ENCODE measurements around the gene LRP2BP. TPM values are rescaled to one million over a fixed set of nuclear protein-coding genes. Genes with fewer than 3 reads are reported as not detected.
A peak's percentile ranks its signal among the peaks of the same experiment; 100 is the strongest.
"Not testable (repeated sequence)": the region's sequence is repeated elsewhere in the genome, so short reads cannot be mapped to it uniquely, and the experiment has no call there.

Gene LRP2BP
- total and polyA plus RNA-seq, 3 experiments from 2014 or later = 0.35 to 0.59 (median 0.42) TPM

DNA sequence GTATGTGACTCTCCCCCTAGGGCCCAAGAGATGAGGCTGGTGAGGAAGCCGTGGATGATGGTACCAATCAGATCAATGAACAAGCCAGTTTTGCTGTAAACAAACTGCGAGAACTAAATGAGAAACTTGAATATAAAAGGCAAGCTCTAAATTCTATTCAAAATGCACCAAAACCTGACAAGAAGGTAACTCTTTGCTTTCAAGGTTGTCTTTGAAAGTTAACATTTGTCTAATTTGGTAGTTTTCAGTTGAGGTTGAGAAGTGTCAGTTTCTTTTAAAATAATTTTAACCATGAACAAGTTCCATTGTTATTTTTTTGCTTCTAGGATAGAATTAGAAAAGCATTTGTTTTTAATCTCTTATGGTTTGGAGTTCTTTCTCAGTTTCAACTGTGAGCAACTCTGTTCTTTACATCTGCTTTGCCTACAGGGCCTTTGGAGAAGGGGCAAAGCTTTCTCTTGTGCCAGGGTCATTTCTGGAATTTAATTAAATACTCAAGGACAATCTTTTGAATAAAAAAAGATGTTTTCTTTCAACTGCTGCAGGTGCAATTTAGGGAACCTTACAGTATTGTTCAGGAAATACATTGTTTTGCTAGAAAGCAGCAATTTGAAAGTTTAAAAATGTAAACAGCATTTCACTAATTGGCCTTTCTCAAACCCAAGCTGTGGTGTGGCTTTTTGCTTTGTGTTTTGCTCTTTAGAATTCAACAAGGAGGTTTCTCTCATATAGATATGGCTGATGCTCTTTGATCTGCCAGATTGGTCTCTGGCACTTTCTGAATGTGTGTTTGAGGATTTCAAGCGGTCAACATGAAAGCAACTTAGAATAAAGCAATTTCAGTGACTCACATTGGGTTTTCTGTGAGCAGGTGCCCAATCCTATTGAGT, 62.9 kb downstream of the LRP2BP start:
- H3K9me3 Mint-ChIP-seq = no peaks in the 10 kb centered on the region
- Histone ChIP-seq H3K36me3 (ENCODE audit: insufficient read depth, low read length) (no peaks in the 10 kb centered on the region), H3K9me3 (ENCODE audit: low read length) (no peaks in the 10 kb centered on the region), H3K4me1 (ENCODE audit: insufficient read depth, low read length) (no peaks in the 10 kb centered on the region), H3K27me3 (ENCODE audit: insufficient read depth, low read length, poor library complexity, severe bottlenecking) (no peaks in the 10 kb centered on the region), H3K4me3 (ENCODE audit: low read length) (no peak overlapping the region), H3K27ac (ENCODE audit: low read depth, low read length) (no peak overlapping the region)
- H3K27ac Mint-ChIP-seq = peak overlapping the region in 1 of 8 donors; percentile 61
- DNase-seq = no peak
- POLR2A ChIA-PET = interaction anchor here (0.6 kb wide), 1 partner anchor 1460 kb away, joined by 7 read pairs; no protein-coding TSS in a partner anchor
- no peak overlapping the region for H3K4me3 Mint-ChIP-seq
- CTCF ChIA-PET = no interaction called here
- H3K36me3 Mint-ChIP-seq = peaks cover 19 to 34% (median 23%) of the 10 kb centered on the region in 3 donors
- no peaks in the 10 kb centered on the region for H3K4me1 Mint-ChIP-seq
- H3K27me3 Mint-ChIP-seq = no peaks in the 10 kb centered on the region

GRCh38 chr4:185329879-185330510, 65.7 kb downstream of the LRP2BP start:
- H3K4me1 Mint-ChIP-seq; H3K36me3 ChIP-seq (ENCODE audit: insufficient read depth, low read length); CTCF ChIA-PET; H3K9me3 Mint-ChIP-seq; H3K4me3 ChIP-seq (ENCODE audit: low read length); H3K4me1 ChIP-seq (ENCODE audit: insufficient read depth, low read length); H3K27ac Mint-ChIP-seq; H3K27me3 ChIP-seq (ENCODE audit: insufficient read depth, low read length, poor library complexity, severe bottlenecking); H3K9me3 ChIP-seq (ENCODE audit: low read length); DNase-seq; H3K27ac ChIP-seq (ENCODE audit: low read depth, low read length); POLR2A ChIA-PET; H3K27me3 Mint-ChIP-seq; H3K4me3 Mint-ChIP-seq: not testable (repeated sequence)
- peaks cover 12 to 26% (median 16%) of the 10 kb centered on the region in 3 donors for H3K36me3 Mint-ChIP-seq

- H3K27ac Mint-ChIP-seq = no peak overlapping the region
- no peaks in the 10 kb centered on the region for H3K36me3 ChIP-seq (ENCODE audit: insufficient read depth, low read length)
- POLR2A ChIA-PET = no interaction called here
- no peak overlapping the region for H3K27ac ChIP-seq (ENCODE audit: low read depth, low read length)
- H3K4me1 Mint-ChIP-seq = no peaks in the 10 kb centered on the region
- DNase-seq = no peak
- H3K4me1 ChIP-seq (ENCODE audit: insufficient read depth, low read length) = no peaks in the 10 kb centered on the region
- CTCF ChIA-PET = no interaction called here
- peaks cover 12 to 31% (median 16%) of the 10 kb centered on the region in 3 donors for H3K36me3 Mint-ChIP-seq
- no peaks in the 10 kb centered on the region for H3K27me3 ChIP-seq (ENCODE audit: insufficient read depth, low read length, poor library complexity, severe bottlenecking)
- H3K9me3 Mint-ChIP-seq = no peaks in the 10 kb centered on the region
- no peak overlapping the region for H3K4me3 ChIP-seq (ENCODE audit: low read length)
- no peak overlapping the region for H3K4me3 Mint-ChIP-seq
- H3K9me3 ChIP-seq (ENCODE audit: low read length) = no peaks in the 10 kb centered on the region
- H3K27me3 Mint-ChIP-seq = no peaks in the 10 kb centered on the region
These were observed 67.1 kb downstream of the LRP2BP start for GRCh38 chr4:185328586-185328985.

DNA sequence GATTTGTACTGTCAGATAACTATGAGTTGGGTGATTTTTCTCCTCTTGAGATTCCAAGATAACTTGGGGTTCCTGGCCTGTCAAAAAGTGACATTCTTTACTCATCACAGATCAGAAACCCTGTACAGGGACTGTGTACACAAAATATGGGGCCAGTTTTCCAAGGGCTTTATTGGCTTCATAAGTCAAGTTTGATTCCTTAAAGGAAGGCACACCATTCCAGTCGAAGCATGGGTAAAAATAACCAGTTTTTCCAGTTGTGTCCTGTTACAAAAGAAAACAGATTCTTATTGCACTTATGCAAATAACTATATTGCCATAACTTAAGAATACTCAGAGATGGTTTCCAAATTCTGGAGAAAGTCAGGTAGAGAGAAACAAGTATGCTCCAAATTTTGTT, 70.0 kb downstream of the LRP2BP start:
- H3K27me3 Mint-ChIP-seq; H3K9me3 Mint-ChIP-seq; H3K4me1 ChIP-seq (ENCODE audit: insufficient read depth, low read length); H3K36me3 ChIP-seq (ENCODE audit: insufficient read depth, low read length); H3K4me3 ChIP-seq (ENCODE audit: low read length); H3K27ac ChIP-seq (ENCODE audit: low read depth, low read length); POLR2A ChIA-PET; H3K27me3 ChIP-seq (ENCODE audit: insufficient read depth, low read length, poor library complexity, severe bottlenecking); H3K27ac Mint-ChIP-seq; H3K4me3 Mint-ChIP-seq; CTCF ChIA-PET; DNase-seq; H3K4me1 Mint-ChIP-seq; H3K9me3 ChIP-seq (ENCODE audit: low read length): not testable (repeated sequence)
- peaks cover 11 to 30% (median 16%) of the 10 kb centered on the region in 3 donors for H3K36me3 Mint-ChIP-seq

DNA sequence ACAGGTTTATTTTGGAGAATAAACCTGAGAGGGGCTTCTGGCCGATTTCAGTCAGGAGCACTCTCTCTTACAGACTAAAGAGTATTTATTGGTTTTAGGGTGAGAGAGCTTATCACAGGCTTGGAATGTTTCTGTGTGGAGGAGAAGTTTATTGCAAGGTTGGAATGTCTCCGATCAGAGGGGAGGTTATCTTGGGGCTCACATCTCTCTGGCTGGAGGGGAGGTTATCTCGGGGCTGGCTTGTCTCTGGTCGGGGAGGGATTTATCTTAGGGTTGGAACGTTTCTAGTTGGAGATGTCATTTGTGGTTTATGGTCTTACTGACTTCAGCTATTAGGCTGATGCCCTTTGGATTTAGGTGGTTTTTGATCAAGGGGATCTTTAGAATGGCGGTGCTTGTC, 71.4 kb downstream of the LRP2BP start:
- H3K4me1 Mint-ChIP-seq; H3K9me3 Mint-ChIP-seq; CTCF ChIA-PET; H3K9me3 ChIP-seq (ENCODE audit: low read length); H3K36me3 ChIP-seq (ENCODE audit: insufficient read depth, low read length); POLR2A ChIA-PET; H3K27ac ChIP-seq (ENCODE audit: low read depth, low read length); H3K4me3 Mint-ChIP-seq; H3K27me3 ChIP-seq (ENCODE audit: insufficient read depth, low read length, poor library complexity, severe bottlenecking); DNase-seq; H3K27me3 Mint-ChIP-seq; H3K4me3 ChIP-seq (ENCODE audit: low read length); H3K4me1 ChIP-seq (ENCODE audit: insufficient read depth, low read length): not testable (repeated sequence)
- peaks cover 17 to 36% (median 19%) of the 10 kb centered on the region in 3 donors for H3K36me3 Mint-ChIP-seq
- peak overlapping the region in 1 of 8 donors; percentile 10 for H3K27ac Mint-ChIP-seq

DNA sequence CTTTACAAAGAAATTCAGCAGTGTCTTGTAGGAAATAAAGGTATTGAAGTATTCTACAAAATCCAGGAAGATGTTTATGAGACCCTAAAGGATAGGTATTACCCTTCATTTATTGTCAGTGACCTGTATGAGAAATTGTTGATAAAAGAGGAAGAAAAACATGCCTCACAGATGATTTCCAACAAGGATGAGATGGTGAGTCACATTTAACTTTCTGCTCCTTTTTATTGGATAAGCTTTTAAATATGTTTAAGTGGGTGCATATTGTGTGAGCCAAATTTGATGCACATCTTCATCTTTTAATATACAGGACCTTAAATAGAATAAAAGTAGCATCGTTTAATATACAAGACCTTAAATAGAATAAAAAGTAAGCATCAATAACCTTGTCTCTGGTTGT, 72.1 kb downstream of the LRP2BP start:
- no peaks in the 10 kb centered on the region for H3K9me3 Mint-ChIP-seq

GRCh38 chr4:185322803-185323202, 72.9 kb downstream of the LRP2BP start:
- Histone ChIP-seq H3K27me3 (ENCODE audit: insufficient read depth, low read length, poor library complexity, severe bottlenecking) (no peaks in the 10 kb centered on the region), H3K36me3 (ENCODE audit: insufficient read depth, low read length) (no peaks in the 10 kb centered on the region), H3K27ac (ENCODE audit: low read depth, low read length) (no peak overlapping the region), H3K9me3 (ENCODE audit: low read length) (no peaks in the 10 kb centered on the region), H3K4me1 (ENCODE audit: insufficient read depth, low read length) (no peaks in the 10 kb centered on the region), H3K4me3 (ENCODE audit: low read length) (no peak overlapping the region)
- Mint-ChIP-seq H3K36me3 (peaks cover 11 to 34% (median 14%) of the 10 kb centered on the region in 3 donors), H3K9me3 (no peaks in the 10 kb centered on the region), H3K4me1 (peaks cover 0 to 7% (median 7%) of the 10 kb centered on the region in 3 donors), H3K4me3 (no peak overlapping the region), H3K27ac (no peak overlapping the region), H3K27me3 (no peaks in the 10 kb centered on the region)
- ChIA-PET POLR2A (no interaction called here), CTCF (no interaction called here)
- DNase-seq = no peak

More for the DNA sequence above, 72.1 kb downstream of the LRP2BP start:
- CTCF ChIA-PET = no interaction called here
- no peak overlapping the region for H3K27ac ChIP-seq (ENCODE audit: low read depth, low read length)
- no peak overlapping the region for H3K4me3 Mint-ChIP-seq
- no peaks in the 10 kb centered on the region for H3K36me3 ChIP-seq (ENCODE audit: insufficient read depth, low read length)
- H3K36me3 Mint-ChIP-seq = peaks cover 12 to 32% (median 15%) of the 10 kb centered on the region in 3 donors
- POLR2A ChIA-PET = interaction anchor here (0.5 kb wide), 1 partner anchor 9 kb away, joined by 3 read pairs; no protein-coding TSS in a partner anchor
- H3K9me3 ChIP-seq (ENCODE audit: low read length) = no peaks in the 10 kb centered on the region
- no peaks in the 10 kb centered on the region for H3K27me3 Mint-ChIP-seq
- no peaks in the 10 kb centered on the region for H3K4me1 ChIP-seq (ENCODE audit: insufficient read depth, low read length)
- no peak for DNase-seq
- H3K27me3 ChIP-seq (ENCODE audit: insufficient read depth, low read length, poor library complexity, severe bottlenecking) = no peaks in the 10 kb centered on the region
- H3K4me1 Mint-ChIP-seq = peaks cover 0 to 2% (median 2%) of the 10 kb centered on the region in 3 donors
- no peak overlapping the region for H3K4me3 ChIP-seq (ENCODE audit: low read length)
- no peak overlapping the region for H3K27ac Mint-ChIP-seq

GRCh38 chr4:185318679-185319078, 77.0 kb downstream of the LRP2BP start:
- H3K36me3 ChIP-seq (ENCODE audit: insufficient read depth, low read length) = no peaks in the 10 kb centered on the region
- no peak overlapping the region for H3K27ac ChIP-seq (ENCODE audit: low read depth, low read length)
- peaks cover 0 to 7% (median 7%) of the 10 kb centered on the region in 3 donors for H3K4me1 Mint-ChIP-seq
- no peaks in the 10 kb centered on the region for H3K9me3 ChIP-seq (ENCODE audit: low read length)
- no peak overlapping the region for H3K4me3 ChIP-seq (ENCODE audit: low read length)
- no peaks in the 10 kb centered on the region for H3K4me1 ChIP-seq (ENCODE audit: insufficient read depth, low read length)
- no peak overlapping the region for H3K27ac Mint-ChIP-seq
- H3K4me3 Mint-ChIP-seq = no peak overlapping the region
- no peak for DNase-seq
- no peaks in the 10 kb centered on the region for H3K27me3 ChIP-seq (ENCODE audit: insufficient read depth, low read length, poor library complexity, severe bottlenecking)
- CTCF ChIA-PET = no interaction called here
- no peaks in the 10 kb centered on the region for H3K9me3 Mint-ChIP-seq
- H3K36me3 Mint-ChIP-seq = peaks cover 24 to 53% (median 45%) of the 10 kb centered on the region in 3 donors
- POLR2A ChIA-PET = no interaction called here
- H3K27me3 Mint-ChIP-seq = no peaks in the 10 kb centered on the region
